ENCODE measurements around the gene LTB4R2. TPM values are rescaled to one million over a fixed set of nuclear protein-coding genes. Genes with fewer than 3 reads are reported as not detected.

LTB4R2 gene
- total and polyA plus RNA-seq, 5 donors: 0.66 to 2.1 (median 1.3) TPM

- ATAC-seq: peak in 1 of 2 donors; percentile 6
- peak overlapping the region; percentile 8 for H3K27ac ChIP-seq (ENCODE audit: low read length)
- WGBS: 69% methylated on average over 12 of the region's 12 CpGs
- H3K27me3 ChIP-seq (ENCODE audit: control insufficient read depth, insufficient read depth): no peaks in the 10 kb centered on the region
- H3K9me3 ChIP-seq (ENCODE audit: control insufficient read depth, low read length): no peaks in the 10 kb centered on the region
- H3K4me1 ChIP-seq (ENCODE audit: control insufficient read depth, insufficient read depth, low read length): peaks cover 2% of the 10 kb centered on the region
- intact Hi-C loops (cut with DNase I): no loop called here
- H3K4me3 ChIP-seq (ENCODE audit: low read length): no peak overlapping the region
- DNase-seq: no peak
Observed at GRCh38 chr14:24335461-24336171, 25.7 kb downstream of the LTB4R2 start.

- Histone ChIP-seq H3K4me3 (ENCODE audit: low read length) (no peak overlapping the region), H3K27ac (ENCODE audit: low read length) (no peak overlapping the region), H3K9me3 (ENCODE audit: control insufficient read depth, low read length) (no peaks in the 10 kb centered on the region), H3K4me1 (ENCODE audit: control insufficient read depth, insufficient read depth, low read length) (peaks cover 2% of the 10 kb centered on the region), H3K27me3 (ENCODE audit: control insufficient read depth, insufficient read depth) (no peaks in the 10 kb centered on the region)
- WGBS: 88% methylated on average over 7 of the region's 7 CpGs
- no peak for ATAC-seq
- intact Hi-C loops (cut with DNase I): no loop called here
- no peak for DNase-seq
Observed at GRCh38 chr14:24337144-24337823, 27.3 kb downstream of the LTB4R2 start.

- 95% methylated on average over 8 of the region's 8 CpGs for WGBS
- H3K27me3 ChIP-seq (ENCODE audit: control insufficient read depth, insufficient read depth): no peaks in the 10 kb centered on the region
- no peak overlapping the region for H3K4me3 ChIP-seq (ENCODE audit: low read length)
- intact Hi-C loops (cut with DNase I): no loop called here
- no peak for ATAC-seq
- H3K9me3 ChIP-seq (ENCODE audit: control insufficient read depth, low read length): no peaks in the 10 kb centered on the region
- DNase-seq: no peak
- peaks cover 2% of the 10 kb centered on the region for H3K4me1 ChIP-seq (ENCODE audit: control insufficient read depth, insufficient read depth, low read length)
- H3K27ac ChIP-seq (ENCODE audit: low read length): no peak overlapping the region
Observed at GRCh38 chr14:24337824-24338175, 27.9 kb downstream of the LTB4R2 start.

- H3K27me3 ChIP-seq (ENCODE audit: control insufficient read depth, insufficient read depth): no peaks in the 10 kb centered on the region
- H3K27ac ChIP-seq (ENCODE audit: low read length): no peak overlapping the region
- 80% methylated on average over 14 of the region's 14 CpGs for WGBS
- intact Hi-C loops (cut with DNase I): no loop called here
- DNase-seq: no peak
- ATAC-seq: no peak
- no peaks in the 10 kb centered on the region for H3K9me3 ChIP-seq (ENCODE audit: control insufficient read depth, low read length)
- peaks cover 2% of the 10 kb centered on the region for H3K4me1 ChIP-seq (ENCODE audit: control insufficient read depth, insufficient read depth, low read length)
- peak overlapping the region; percentile 50 for H3K4me3 ChIP-seq (ENCODE audit: low read length)
Observed at GRCh38 chr14:24338843-24339242, 28.9 kb downstream of the LTB4R2 start.

- H3K27me3 ChIP-seq (ENCODE audit: control insufficient read depth, insufficient read depth): no peaks in the 10 kb centered on the region
- intact Hi-C loops (cut with DNase I): no loop called here
- peak within 1 kb of the TSS; percentile 50 for H3K4me3 ChIP-seq (ENCODE audit: low read length)
- H3K27ac ChIP-seq (ENCODE audit: low read length): peak within 1 kb of the TSS; percentile 2
- DNase-seq (peak; percentile 71 to 85 (median 80)), ATAC-seq (peak; percentile 59 to 67)
- no peaks in the 10 kb centered on the region for H3K9me3 ChIP-seq (ENCODE audit: control insufficient read depth, low read length)
- peaks cover 2% of the 10 kb centered on the region for H3K4me1 ChIP-seq (ENCODE audit: control insufficient read depth, insufficient read depth, low read length)
- 11% methylated on average over 51 of the region's 51 CpGs for WGBS
Observed at GRCh38 chr14:24339284-24340151, 29.6 kb downstream of the LTB4R2 start, which contains the start of gene RIPK3. RIPK3 (minus strand) TSS chr14:24339991; CDS start chr14:24339826, 165 bp downstream.

GRCh38 chr14:24340606-24341005 lies 30.7 kb downstream of the LTB4R2 start:
- intact Hi-C loops (cut with DNase I): no loop called here
- peaks cover 2% of the 10 kb centered on the region for H3K4me1 ChIP-seq (ENCODE audit: control insufficient read depth, insufficient read depth, low read length)
- H3K27me3 ChIP-seq (ENCODE audit: control insufficient read depth, insufficient read depth): no peaks in the 10 kb centered on the region

GRCh38 chr14:24342889-24343288 lies 32.9 kb downstream of the LTB4R2 start:
- WGBS: 96% methylated on average over 4 of the region's 4 CpGs
- Histone ChIP-seq H3K27ac (ENCODE audit: low read length) (no peak overlapping the region), H3K4me3 (ENCODE audit: low read length) (no peak overlapping the region), H3K9me3 (ENCODE audit: control insufficient read depth, low read length) (no peaks in the 10 kb centered on the region), H3K27me3 (ENCODE audit: control insufficient read depth, insufficient read depth) (no peaks in the 10 kb centered on the region), H3K4me1 (ENCODE audit: control insufficient read depth, insufficient read depth, low read length) (peaks cover 2% of the 10 kb centered on the region)
- DNase-seq (no peak), ATAC-seq (no peak)
- intact Hi-C loops (cut with DNase I): no loop called here

More at GRCh38 chr14:24340606-24341005, 30.7 kb downstream of the LTB4R2 start:
- Histone ChIP-seq H3K4me3 (ENCODE audit: low read length) (no peak overlapping the region), H3K27ac (ENCODE audit: low read length) (no peak overlapping the region), H3K9me3 (ENCODE audit: control insufficient read depth, low read length) (no peaks in the 10 kb centered on the region)
- WGBS: 93% methylated on average over 1 of the region's 1 CpG
- DNase-seq (no peak), ATAC-seq (no peak)

- Histone ChIP-seq H3K9me3 (ENCODE audit: control insufficient read depth, low read length) (no peaks in the 10 kb centered on the region), H3K4me3 (ENCODE audit: low read length) (no peak overlapping the region), H3K27ac (ENCODE audit: low read length) (no peak overlapping the region), H3K4me1 (ENCODE audit: control insufficient read depth, insufficient read depth, low read length) (no peaks in the 10 kb centered on the region), H3K27me3 (ENCODE audit: control insufficient read depth, insufficient read depth) (no peaks in the 10 kb centered on the region)
- ATAC-seq (no peak), DNase-seq (no peak)
- WGBS: 71% methylated on average over 7 of the region's 7 CpGs
- intact Hi-C loops (cut with DNase I): no loop called here
Observed at GRCh38 chr14:24343795-24344660, 34.1 kb downstream of the LTB4R2 start.

GRCh38 chr14:24347134-24347533 lies 37.2 kb downstream of the LTB4R2 start:
- Histone ChIP-seq H3K4me1 (ENCODE audit: control insufficient read depth, insufficient read depth, low read length) (no peaks in the 10 kb centered on the region), H3K27ac (ENCODE audit: low read length) (peak overlapping the region; percentile 43), H3K9me3 (ENCODE audit: control insufficient read depth, low read length) (no peaks in the 10 kb centered on the region), H3K4me3 (ENCODE audit: low read length) (no peak overlapping the region), H3K27me3 (ENCODE audit: control insufficient read depth, insufficient read depth) (no peaks in the 10 kb centered on the region)
- DNase-seq (no peak), ATAC-seq (peak; percentile 27 to 81)
- intact Hi-C loops (cut with DNase I): no loop called here
- 36% methylated on average over 1 of the region's 1 CpG for WGBS

GRCh38 chr14:24348186-24348585 lies 38.2 kb downstream of the LTB4R2 start:
- H3K27me3 ChIP-seq (ENCODE audit: control insufficient read depth, insufficient read depth): no peaks in the 10 kb centered on the region
- no peaks in the 10 kb centered on the region for H3K9me3 ChIP-seq (ENCODE audit: control insufficient read depth, low read length)
- H3K27ac ChIP-seq (ENCODE audit: low read length): no peak overlapping the region
- DNase-seq: no peak
- intact Hi-C loops (cut with DNase I): no loop called here
- ATAC-seq: no peak
- no peaks in the 10 kb centered on the region for H3K4me1 ChIP-seq (ENCODE audit: control insufficient read depth, insufficient read depth, low read length)
- H3K4me3 ChIP-seq (ENCODE audit: low read length): no peak overlapping the region
- WGBS: 98% methylated on average over 2 of the region's 2 CpGs
